HUES6 (cell line): ENCODE measurements around the gene LGALS12.
"Not testable (repeated sequence)": the region's sequence is repeated elsewhere in the genome, so short reads cannot be mapped to it uniquely, and the experiment has no call there.

Experiments used
- H3K27ac ChIP-seq: 2 replicates; pipeline ENCODE4 v1.7.0; 2013; ENCODE audit warnings: low read depth, mild to moderate bottlenecking, low read length, inconsistent platforms
- H3K27me3 ChIP-seq: 2 replicates; pipeline ENCODE4 v1.6.1; 2013; ENCODE audit warnings: low read length; ENCODE audit not compliant: control insufficient read depth, insufficient read depth
- H3K36me3 ChIP-seq: 2 replicates; pipeline ENCODE4 v1.6.1; 2013; ENCODE audit warnings: low read length; ENCODE audit not compliant: control insufficient read depth, insufficient read depth
- H3K4me1 ChIP-seq: 2 replicates; pipeline ENCODE4 v1.6.1; 2013; ENCODE audit warnings: low read length; ENCODE audit not compliant: control insufficient read depth, insufficient read depth
- H3K4me3 ChIP-seq: 2 replicates; pipeline ENCODE4 v1.5.1; 2013; ENCODE audit warnings: low read depth, low read length
- H3K9ac ChIP-seq: one replicate; pipeline ENCODE4 v1.6.1; 2013; ENCODE audit warnings: mild to moderate bottlenecking, low read length
- H3K9me3 ChIP-seq: 2 replicates; pipeline ENCODE4 v1.6.1; 2013; ENCODE audit warnings: low read depth, low read length; ENCODE audit not compliant: control insufficient read depth, insufficient read depth

Gene LGALS12

DNA sequence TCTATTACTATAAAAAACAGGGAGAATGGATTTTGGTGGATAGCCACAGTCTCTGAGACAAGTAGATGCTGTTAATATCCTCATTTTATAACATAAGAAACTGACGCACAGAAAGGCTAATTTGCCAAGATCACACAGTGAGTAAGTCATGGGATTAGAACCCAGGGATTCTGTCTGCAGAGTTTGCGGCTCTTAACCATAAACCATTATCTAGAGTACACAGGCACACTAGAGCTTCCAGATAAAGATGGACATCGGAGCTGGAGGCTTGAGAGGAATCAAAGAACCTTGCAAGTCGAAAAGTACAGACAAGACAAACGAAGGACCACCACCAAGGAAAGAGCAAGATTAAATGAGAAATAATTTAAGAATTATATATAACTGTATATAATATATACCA, 11.3 kb downstream of the LGALS12 start:
- Histone ChIP-seq H3K36me3 (peaks cover 13% of the 10 kb centered on the region; the same call in 1 of the 2 replicates), H3K27ac (no peak overlapping the region), H3K9me3 (peaks cover 27% of the 10 kb centered on the region), H3K4me3 (no peak overlapping the region), H3K9ac (no peak overlapping the region), H3K27me3 (no peaks in the 10 kb centered on the region), H3K4me1 (no peaks in the 10 kb centered on the region)

DNA sequence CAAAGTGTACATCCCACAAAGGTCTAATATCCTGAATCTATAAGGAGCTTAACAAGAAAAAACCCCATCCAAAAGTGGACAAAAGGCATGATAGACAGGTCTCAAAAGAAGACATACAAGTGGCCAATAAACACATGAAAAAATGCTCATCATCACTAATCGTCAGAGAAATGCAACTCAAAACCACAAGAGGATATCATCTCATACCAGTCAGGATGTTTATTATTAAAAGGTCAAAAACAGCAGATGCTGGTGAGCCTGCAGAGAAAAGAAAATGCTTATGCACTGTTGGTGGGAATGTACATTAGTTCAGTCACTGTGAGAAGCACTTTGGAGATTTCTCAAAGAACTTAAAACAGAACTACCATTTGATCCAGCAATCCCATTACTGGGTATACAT, 12.7 kb downstream of the LGALS12 start:
- no peak overlapping the region for H3K4me3 ChIP-seq
- H3K27me3 ChIP-seq: no peaks in the 10 kb centered on the region
- peaks cover 11% of the 10 kb centered on the region; the same call in 1 of the 2 replicates for H3K36me3 ChIP-seq
- no peak overlapping the region for H3K27ac ChIP-seq
- H3K9ac ChIP-seq: no peak overlapping the region
- peaks cover 37% of the 10 kb centered on the region for H3K9me3 ChIP-seq
- no peaks in the 10 kb centered on the region for H3K4me1 ChIP-seq

GRCh38 chr11:63520606-63521170, 14.8 kb downstream of the LGALS12 start:
- peaks cover 15% of the 10 kb centered on the region; the same call in 1 of the 2 replicates for H3K36me3 ChIP-seq
- no peak overlapping the region for H3K27ac ChIP-seq
- H3K9me3 ChIP-seq: peaks cover 46% of the 10 kb centered on the region
- H3K4me1 ChIP-seq: no peaks in the 10 kb centered on the region
- H3K27me3 ChIP-seq: no peaks in the 10 kb centered on the region
- H3K9ac ChIP-seq: no peak overlapping the region
- H3K4me3 ChIP-seq: no peak overlapping the region

GRCh38 chr11:63521896-63522295, 16.0 kb downstream of the LGALS12 start:
- Histone ChIP-seq H3K27ac (no peak overlapping the region), H3K9me3 (peaks cover 46% of the 10 kb centered on the region), H3K9ac (no peak overlapping the region), H3K36me3 (peaks cover 10% of the 10 kb centered on the region; the same call in 1 of the 2 replicates), H3K4me1 (no peaks in the 10 kb centered on the region), H3K4me3 (no peak overlapping the region), H3K27me3 (no peaks in the 10 kb centered on the region)

- Histone ChIP-seq H3K4me3 (no peak overlapping the region), H3K36me3 (peaks cover 6% of the 10 kb centered on the region; the same call in 1 of the 2 replicates), H3K27me3 (no peaks in the 10 kb centered on the region), H3K27ac (no peak overlapping the region), H3K9me3 (peaks cover 44% of the 10 kb centered on the region), H3K4me1 (peaks cover 7% of the 10 kb centered on the region), H3K9ac (no peak overlapping the region)
Measured at GRCh38 chr11:63523151-63523550, 17.3 kb downstream of the LGALS12 start.

DNA sequence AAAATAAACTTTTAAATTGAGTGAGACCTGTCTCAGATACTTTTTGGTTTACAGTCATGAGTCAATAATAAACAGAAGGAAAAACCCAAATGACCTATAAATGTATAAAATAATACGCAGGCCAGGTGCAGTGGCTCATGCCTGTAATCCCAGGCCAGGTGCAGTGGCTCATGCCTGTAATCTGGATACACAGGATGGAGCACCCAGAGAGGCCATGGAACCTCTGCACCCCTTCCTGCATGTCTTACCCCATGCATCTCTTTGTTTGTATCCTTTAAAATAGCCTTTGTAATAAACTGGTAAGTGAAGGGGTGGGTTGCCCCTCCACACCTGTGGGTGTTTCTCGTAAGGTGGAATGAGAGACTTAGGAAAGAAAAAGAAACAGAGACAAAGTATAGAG, 21.8 kb downstream of the LGALS12 start:
- Histone ChIP-seq H3K9ac (peak overlapping the region; percentile 72), H3K27me3 (no peaks in the 10 kb centered on the region), H3K9me3 (peaks cover 17% of the 10 kb centered on the region), H3K36me3 (0 out of 2 replicates have a peak, but pooled peaks cover 4% of the 10 kb centered on the region), H3K4me3 (no peak overlapping the region), H3K27ac (peak overlapping the region; percentile 91), H3K4me1 (peaks cover 35% of the 10 kb centered on the region)

- H3K4me1 ChIP-seq: peaks cover 40% of the 10 kb centered on the region
- peak overlapping the region; percentile 72 for H3K9ac ChIP-seq
- H3K27ac ChIP-seq: peak overlapping the region; percentile 91
- not testable (repeated sequence) for H3K4me3 ChIP-seq, H3K27me3 ChIP-seq, H3K36me3 ChIP-seq
- peaks cover 13% of the 10 kb centered on the region for H3K9me3 ChIP-seq
Measured at GRCh38 chr11:63528156-63528555, 22.3 kb downstream of the LGALS12 start.

GRCh38 chr11:63528729-63529278, 22.9 kb downstream of the LGALS12 start:
- not testable (repeated sequence) for H3K9me3 ChIP-seq, H3K27me3 ChIP-seq, H3K36me3 ChIP-seq
- peak overlapping the region; percentile 19; the same call in 1 of the 2 replicates for H3K4me3 ChIP-seq
- H3K27ac ChIP-seq: peak overlapping the region; percentile 93
- peak overlapping the region; percentile 89 for H3K9ac ChIP-seq
- peaks cover 45% of the 10 kb centered on the region for H3K4me1 ChIP-seq

DNA sequence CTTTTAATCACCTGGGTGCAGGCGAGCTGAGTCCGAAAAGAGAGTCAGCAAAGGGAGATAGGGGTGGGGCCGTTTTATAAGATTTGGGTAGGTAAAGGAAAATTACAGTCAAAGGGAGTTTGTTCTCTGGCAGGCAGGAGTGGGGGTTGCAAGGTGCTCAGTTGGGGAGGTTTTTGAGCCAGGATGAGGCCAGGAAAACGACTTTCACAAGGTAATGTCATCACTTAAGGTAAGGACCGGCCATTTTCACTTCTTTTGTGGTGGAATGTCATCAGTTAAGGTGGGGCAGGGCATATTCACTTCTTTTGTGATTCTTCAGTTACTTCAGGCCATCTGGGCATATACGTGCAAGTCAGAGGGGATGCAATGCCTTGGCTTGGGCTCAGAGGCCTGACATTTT, 23.5 kb downstream of the LGALS12 start:
- Histone ChIP-seq H3K4me3 (peak overlapping the region; percentile 7; the same call in 1 of the 2 replicates), H3K9ac (peak overlapping the region; percentile 89), H3K4me1 (peaks cover 48% of the 10 kb centered on the region), H3K27ac (peak overlapping the region; percentile 93)
- H3K36me3 ChIP-seq, H3K9me3 ChIP-seq, H3K27me3 ChIP-seq: not testable (repeated sequence)

DNA sequence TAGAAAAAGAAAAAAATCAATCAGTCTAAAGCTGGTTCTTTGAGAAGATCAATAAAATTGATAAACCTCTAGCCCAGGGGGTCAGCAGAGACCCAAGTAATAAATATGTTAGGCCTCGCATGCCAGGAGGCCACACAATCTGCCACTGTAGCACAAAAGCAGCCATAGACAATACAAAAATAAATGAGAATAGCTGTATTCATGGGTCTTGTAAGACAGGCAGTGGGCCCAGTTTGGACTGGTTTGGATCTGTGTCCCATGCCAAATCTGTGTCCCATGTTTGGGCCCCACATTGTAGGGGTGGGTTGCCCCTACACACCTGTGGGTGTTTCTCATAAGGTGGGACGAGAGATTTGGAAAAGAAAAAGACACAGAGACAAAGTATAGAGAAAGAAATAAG, 24.1 kb downstream of the LGALS12 start:
- Histone ChIP-seq H3K9me3 (no peaks in the 10 kb centered on the region; the same call in 1 of the 2 replicates), H3K9ac (peak overlapping the region; percentile 89), H3K27me3 (no peaks in the 10 kb centered on the region), H3K36me3 (no peaks in the 10 kb centered on the region), H3K27ac (peak overlapping the region; percentile 93), H3K4me3 (peak overlapping the region; percentile 7), H3K4me1 (peaks cover 48% of the 10 kb centered on the region)

DNA sequence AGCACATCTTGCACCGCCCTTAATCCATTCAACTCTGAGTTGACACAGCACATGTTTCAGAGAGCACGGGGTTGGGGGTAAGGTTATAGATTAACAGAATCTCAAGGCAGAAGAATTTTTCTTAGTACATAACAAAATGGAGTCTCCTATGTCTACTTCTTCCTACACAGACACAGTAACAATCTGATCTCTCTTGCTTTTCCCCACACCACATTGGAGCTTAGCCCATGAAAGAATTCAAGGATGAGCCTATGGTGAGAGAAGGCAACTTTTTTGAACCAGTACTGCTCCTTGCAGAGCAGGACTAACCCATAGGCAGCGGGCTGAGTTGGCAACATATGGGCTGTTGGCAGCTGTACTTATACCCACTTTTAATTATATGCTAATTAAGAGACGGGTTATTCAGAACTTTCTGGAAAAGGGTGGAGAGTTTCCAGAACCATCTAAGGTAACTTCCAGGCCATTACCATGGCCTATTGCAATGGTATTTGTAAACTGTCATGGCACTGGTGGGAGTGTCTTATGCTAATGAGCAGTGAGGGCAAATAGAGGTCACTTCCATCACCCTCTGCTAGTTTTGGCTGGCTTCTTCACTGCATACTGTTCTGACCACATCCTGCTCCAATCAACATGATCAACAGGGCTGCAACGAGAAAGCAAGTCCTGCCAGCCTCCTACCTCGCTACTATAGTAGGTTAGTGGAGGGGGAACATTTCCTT, 25.3 kb downstream of the LGALS12 start:
- Histone ChIP-seq H3K9ac (peak overlapping the region; percentile 85), H3K4me1 (peaks cover 48% of the 10 kb centered on the region), H3K4me3 (0 out of 2 replicates have a peak overlapping the region, but pooled peaks have one; percentile 17), H3K27ac (peak overlapping the region; percentile 86)
- H3K36me3 ChIP-seq, H3K27me3 ChIP-seq, H3K9me3 ChIP-seq: not testable (repeated sequence)
